Activated CD8-positive, alpha-beta memory T cell treated with anti-CD3 and anti-CD28 coated beads, Interleukin-2, amount 10 ng/mL, durations not matched to agents 7 days and 5 days (primary cell): ENCODE data around the gene GGTLC2. TPM values are rescaled to one million over a fixed set of nuclear protein-coding genes. Genes with fewer than 3 reads are reported as not detected.

ENCODE experiments used
- ATAC-seq: fragments of 150-1000 bp; cut with Tn5 transposase; one replicate; pipeline ENCODE4 v1.10.0; 2021; ENCODE audit warnings: moderate library complexity
- CTCF ChIA-PET: fragments of 350-600 bp; sonication (Branson Sonifier 250); formaldehyde crosslinking; loops from one replicate; lab custom pipeline; 2021; ENCODE audit warnings: antibody characterized with exemption; lab: Charles Lee
- DNase-seq: peaks from one replicate; pipeline ENCODE4 v3.0.0-alpha.2; 2020
- H3K27ac Mint-ChIP-seq: one replicate; pipeline ENCODE4 v1.8.0; 2021; ENCODE audit warnings: mild to moderate bottlenecking, mixed read lengths
- H3K27me3 Mint-ChIP-seq: one replicate; pipeline ENCODE4 v1.8.0; 2021; ENCODE audit warnings: mixed read lengths
- H3K36me3 Mint-ChIP-seq: one replicate; pipeline ENCODE4 v1.8.0; 2021; ENCODE audit warnings: mild to moderate bottlenecking, mixed read lengths
- H3K4me1 Mint-ChIP-seq: one replicate; pipeline ENCODE4 v1.8.0; 2021; ENCODE audit warnings: mixed read lengths
- H3K4me3 Mint-ChIP-seq: one replicate; pipeline ENCODE4 v1.8.0; 2021; ENCODE audit warnings: mild to moderate bottlenecking, moderate library complexity, mixed read lengths
- H3K9me3 Mint-ChIP-seq: one replicate; pipeline ENCODE4 v1.8.0; 2022; ENCODE audit warnings: low read depth, mixed read lengths
- total RNA-seq, 2 experiments: library from RNA; stranded (reverse); gene quantifications; one replicate each; pipeline ENCODE4 v1.2.3, GENCODE V29; 2021

GGTLC2 gene
- total RNA-seq, 2 experiments from 2014 or later, result not detected

GRCh38 chr22:22666307-22667091 lies 22.1 kb downstream of the GGTLC2 start:
- ATAC-seq, result peak; percentile 47
- Mint-ChIP-seq H3K27ac (no peak overlapping the region), H3K4me3 (no peak overlapping the region), H3K4me1 (no peaks in the 10 kb centered on the region), H3K27me3 (peaks cover 20% of the 10 kb centered on the region), H3K36me3 (no peaks in the 10 kb centered on the region), H3K9me3 (no peaks in the 10 kb centered on the region)
- CTCF ChIA-PET, result interaction anchor here (0.7 to 2.0 kb wide), 10 partner anchors 11 to 122 kb away, joined by 3 to 8 read pairs (median 4); no protein-coding TSS in a partner anchor
- no peak for DNase-seq

GRCh38 chr22:22667966-22668880 lies 23.8 kb downstream of the GGTLC2 start:
- Mint-ChIP-seq H3K9me3 (no peaks in the 10 kb centered on the region), H3K4me1 (no peaks in the 10 kb centered on the region), H3K27me3 (peaks cover 24% of the 10 kb centered on the region), H3K4me3 (no peak overlapping the region), H3K36me3 (no peaks in the 10 kb centered on the region), H3K27ac (no peak overlapping the region)
- CTCF ChIA-PET, result interaction anchor here (1.0 kb wide), 1 partner anchor 205 kb away, joined by 3 read pairs; no protein-coding TSS in a partner anchor
- DNase-seq (no peak), ATAC-seq (no peak)

GRCh38 chr22:22669093-22669492 lies 24.7 kb downstream of the GGTLC2 start:
- Mint-ChIP-seq H3K36me3 (no peaks in the 10 kb centered on the region), H3K4me1 (no peaks in the 10 kb centered on the region), H3K27me3 (peaks cover 25% of the 10 kb centered on the region), H3K4me3 (no peak overlapping the region), H3K27ac (no peak overlapping the region), H3K9me3 (no peaks in the 10 kb centered on the region)
- CTCF ChIA-PET, result no interaction called here
- DNase-seq (no peak), ATAC-seq (no peak)

GRCh38 chr22:22670076-22670795 lies 25.8 kb downstream of the GGTLC2 start:
- Mint-ChIP-seq H3K27me3 (peaks cover 33% of the 10 kb centered on the region), H3K4me3 (no peak overlapping the region), H3K4me1 (no peaks in the 10 kb centered on the region), H3K36me3 (no peaks in the 10 kb centered on the region), H3K9me3 (no peaks in the 10 kb centered on the region), H3K27ac (no peak overlapping the region)
- DNase-seq (no peak), ATAC-seq (no peak)
- CTCF ChIA-PET, result interaction anchor here (1.1 to 1.3 kb wide), 2 partner anchors 16 to 22 kb away, joined by 3 read pairs; no protein-coding TSS in a partner anchor

- no peak for DNase-seq
- no peak for ATAC-seq
- Mint-ChIP-seq H3K4me3 (no peak overlapping the region), H3K9me3 (no peaks in the 10 kb centered on the region), H3K27ac (no peak overlapping the region), H3K36me3 (no peaks in the 10 kb centered on the region), H3K4me1 (no peaks in the 10 kb centered on the region), H3K27me3 (peaks cover 40% of the 10 kb centered on the region)
- CTCF ChIA-PET, result interaction anchor here (1.3 kb wide), 1 partner anchor 21 kb away, joined by 3 read pairs; no protein-coding TSS in a partner anchor
These were observed 27.1 kb downstream of the GGTLC2 start for GRCh38 chr22:22671506-22671905.

GRCh38 chr22:22673099-22673498 lies 28.7 kb downstream of the GGTLC2 start:
- Mint-ChIP-seq H3K4me1 (no peaks in the 10 kb centered on the region), H3K27ac (no peak overlapping the region), H3K36me3 (no peaks in the 10 kb centered on the region), H3K4me3 (no peak overlapping the region), H3K27me3 (peaks cover 52% of the 10 kb centered on the region), H3K9me3 (no peaks in the 10 kb centered on the region)
- ATAC-seq (no peak), DNase-seq (no peak)
- CTCF ChIA-PET, result no interaction called here

- DNase-seq (no peak), ATAC-seq (no peak)
- CTCF ChIA-PET, result no interaction called here
- H3K27me3 Mint-ChIP-seq, result peaks cover 52% of the 10 kb centered on the region
- no peaks in the 10 kb centered on the region for H3K9me3 Mint-ChIP-seq
- H3K4me1 Mint-ChIP-seq, result peaks cover 1% of the 10 kb centered on the region
- H3K27ac Mint-ChIP-seq, result no peak overlapping the region
- H3K4me3 Mint-ChIP-seq, result no peak overlapping the region
- no peaks in the 10 kb centered on the region for H3K36me3 Mint-ChIP-seq
These were observed 29.2 kb downstream of the GGTLC2 start for GRCh38 chr22:22673628-22674027.

- H3K4me3 Mint-ChIP-seq, result no peak overlapping the region
- DNase-seq (no peak), ATAC-seq (no peak)
- H3K27ac Mint-ChIP-seq, result no peak overlapping the region
- peaks cover 5% of the 10 kb centered on the region for H3K4me1 Mint-ChIP-seq
- H3K36me3 Mint-ChIP-seq, result no peaks in the 10 kb centered on the region
- CTCF ChIA-PET, result no interaction called here
- no peaks in the 10 kb centered on the region for H3K9me3 Mint-ChIP-seq
- peaks cover 51% of the 10 kb centered on the region for H3K27me3 Mint-ChIP-seq
These were observed 30.1 kb downstream of the GGTLC2 start for GRCh38 chr22:22674467-22674866.

- CTCF ChIA-PET, result interaction anchor here (0.6 to 0.9 kb wide), 2 partner anchors 31 to 93 kb away, joined by 3 read pairs; no protein-coding TSS in a partner anchor
- ATAC-seq, result no peak
- H3K36me3 Mint-ChIP-seq, result no peaks in the 10 kb centered on the region
- no peak for DNase-seq
- H3K27me3 Mint-ChIP-seq, result peaks cover 29% of the 10 kb centered on the region
- peaks cover 5% of the 10 kb centered on the region for H3K4me1 Mint-ChIP-seq
- no peaks in the 10 kb centered on the region for H3K9me3 Mint-ChIP-seq
- H3K27ac Mint-ChIP-seq, result no peak overlapping the region
- no peak overlapping the region for H3K4me3 Mint-ChIP-seq
These were observed 34.6 kb downstream of the GGTLC2 start for GRCh38 chr22:22678970-22679369.

- Mint-ChIP-seq H3K9me3 (no peaks in the 10 kb centered on the region), H3K36me3 (no peaks in the 10 kb centered on the region), H3K4me3 (no peak overlapping the region), H3K27ac (no peak overlapping the region), H3K27me3 (peaks cover 18% of the 10 kb centered on the region), H3K4me1 (peaks cover 5% of the 10 kb centered on the region)
- ATAC-seq, result no peak
- CTCF ChIA-PET, result interaction anchor here (0.8 kb wide), 1 partner anchor 24 kb away, joined by 3 read pairs; no protein-coding TSS in a partner anchor
- DNase-seq, result no peak
These were observed 36.0 kb downstream of the GGTLC2 start for GRCh38 chr22:22680396-22680795.

GRCh38 chr22:22681221-22681739 lies 36.9 kb downstream of the GGTLC2 start:
- H3K27me3 Mint-ChIP-seq, result peaks cover 15% of the 10 kb centered on the region
- H3K4me3 Mint-ChIP-seq, result no peak overlapping the region
- no peak for ATAC-seq
- no peak for DNase-seq
- H3K27ac Mint-ChIP-seq, result no peak overlapping the region
- no peaks in the 10 kb centered on the region for H3K36me3 Mint-ChIP-seq
- H3K9me3 Mint-ChIP-seq, result no peaks in the 10 kb centered on the region
- peaks cover 5% of the 10 kb centered on the region for H3K4me1 Mint-ChIP-seq
- CTCF ChIA-PET, result interaction anchor here (0.8 kb wide), 1 partner anchor 23 kb away, joined by 3 read pairs; no protein-coding TSS in a partner anchor

- ATAC-seq, result no peak
- no peak overlapping the region for H3K27ac Mint-ChIP-seq
- no peaks in the 10 kb centered on the region for H3K36me3 Mint-ChIP-seq
- DNase-seq, result no peak
- CTCF ChIA-PET, result no interaction called here
- H3K4me3 Mint-ChIP-seq, result no peak overlapping the region
- no peaks in the 10 kb centered on the region for H3K9me3 Mint-ChIP-seq
- H3K4me1 Mint-ChIP-seq, result peaks cover 5% of the 10 kb centered on the region
- peaks cover 5% of the 10 kb centered on the region for H3K27me3 Mint-ChIP-seq
These were observed 37.8 kb downstream of the GGTLC2 start for GRCh38 chr22:22682196-22682595.
